HTR-8/SVneo (cell line): ENCODE measurements around the gene DESI2.

Experiments
- DNase-seq: peaks from one replicate; pipeline ENCODE4 v3.0.0; 2011; ENCODE audit warnings: low spot score, mixed read lengths; ENCODE audit not compliant: insufficient read length
- FAIRE-seq: peaks from 2 replicates; lab custom pipeline; 2011; peaks lifted over from hg19 to GRCh38; lab: Jason Lieb, UNC

DESI2 gene

GRCh38 chr1:244749230-244750016 lies 96.5 kb downstream of the DESI2 start:
- DNase-seq (no peak), FAIRE-seq (no peak)

- no peak for FAIRE-seq
- DNase-seq = no peak
Observed at GRCh38 chr1:244751271-244751895, 98.5 kb downstream of the DESI2 start.

DNA sequence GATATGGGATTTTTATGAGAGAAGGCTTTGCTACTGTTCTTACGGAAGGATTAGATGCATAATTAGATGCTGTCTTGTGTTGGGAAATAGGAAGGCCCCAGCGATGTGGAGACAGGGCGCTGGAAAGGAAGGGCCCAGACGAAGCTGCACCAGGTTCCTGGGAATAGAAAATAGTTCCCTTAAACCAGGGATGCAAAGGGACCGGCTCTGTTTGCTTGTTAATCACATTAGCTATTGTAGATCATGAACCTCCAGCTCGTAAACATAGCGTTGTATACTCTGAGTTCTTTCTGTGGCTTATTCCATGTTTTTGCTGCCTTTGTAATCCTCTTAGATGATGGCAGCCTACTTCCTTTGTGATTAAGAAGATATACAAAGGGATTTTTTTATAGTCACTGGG lies 102.7 kb downstream of the DESI2 start:
- FAIRE-seq = no peak
- no peak for DNase-seq

DNA sequence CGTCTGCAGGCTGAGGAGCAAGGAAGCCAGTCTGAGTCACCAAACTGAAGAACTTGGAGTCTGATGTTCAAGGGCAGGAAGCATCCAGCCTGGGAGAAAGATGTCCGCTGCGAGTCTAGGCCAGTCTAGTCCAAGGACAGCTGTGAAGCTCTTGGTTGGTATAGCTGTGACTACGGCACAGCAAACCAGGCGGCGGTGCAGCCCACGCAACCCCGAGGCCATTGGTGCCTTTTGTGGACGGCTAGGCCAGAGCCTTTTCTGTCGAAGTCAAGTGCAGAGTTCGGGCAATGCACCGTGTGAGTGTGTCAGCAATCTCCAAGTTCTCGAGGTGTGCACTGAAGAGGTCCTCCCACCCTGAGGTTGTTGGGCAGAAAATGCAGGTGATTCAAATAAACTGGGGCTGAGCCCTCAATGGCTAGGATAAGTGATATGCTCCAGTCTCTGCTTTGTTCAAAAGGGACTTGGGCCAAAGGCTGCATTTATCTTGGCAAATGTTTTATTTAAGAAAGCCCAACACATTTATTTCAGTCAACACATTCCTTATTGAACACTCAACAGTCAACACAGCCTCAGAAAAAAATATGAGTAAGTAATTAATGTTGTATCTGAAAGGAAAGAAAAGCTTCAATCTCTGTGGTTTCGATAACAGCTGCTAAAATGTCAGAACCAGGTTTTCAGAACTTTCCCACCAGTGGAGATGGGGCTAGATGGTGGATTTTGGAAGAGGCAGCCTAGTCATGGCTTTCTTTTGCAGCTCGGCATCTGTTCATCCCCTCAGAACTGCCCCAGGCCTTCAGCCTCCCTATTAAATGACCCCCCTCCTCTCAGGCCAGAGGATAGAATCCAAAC lies 104.4 kb downstream of the DESI2 start:
- DNase-seq (no peak), FAIRE-seq (no peak)
